ENCODE results near the gene PARP6. TPM values are rescaled to one million over a fixed set of nuclear protein-coding genes. Genes with fewer than 3 reads are reported as not detected.

The PARP6 gene
- total RNA-seq, 2 donors from 2014 or later: 34.4 to 85.8 TPM

DNA sequence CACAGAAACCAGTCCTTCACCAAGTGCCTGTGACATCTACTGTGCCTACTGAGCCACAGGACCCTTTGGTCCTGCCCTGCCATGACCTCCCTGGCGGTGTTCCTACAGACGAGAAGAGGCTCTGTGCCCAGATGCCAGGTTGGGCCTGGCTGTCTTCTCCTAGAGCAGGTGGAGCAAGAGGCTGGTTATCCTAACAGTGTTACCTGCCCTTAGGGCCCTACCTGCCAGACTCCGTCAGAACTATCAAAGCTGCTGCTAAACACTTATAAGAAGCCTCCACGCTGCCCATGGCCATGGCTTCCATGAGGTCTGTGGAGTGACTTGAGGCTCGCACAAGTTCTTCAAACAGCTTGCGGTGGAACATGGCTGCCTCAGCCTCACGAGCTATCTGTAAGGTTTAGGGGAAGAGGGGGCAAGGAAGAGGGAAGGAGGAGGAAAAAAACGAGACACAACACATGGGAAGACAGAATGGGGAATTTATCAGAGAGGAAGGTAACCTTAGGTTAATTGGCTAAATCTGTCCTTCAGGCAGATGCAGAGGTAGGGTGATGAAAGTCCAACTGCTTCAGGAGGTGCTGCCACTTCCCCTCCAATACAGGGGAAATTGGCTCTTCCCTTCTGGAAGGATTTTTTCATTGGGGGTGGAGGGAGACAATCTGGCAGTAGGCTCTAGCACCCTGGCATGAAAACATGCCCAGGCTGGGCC, 69.4 kb downstream of the PARP6 start:
- peak overlapping the region; percentile 32 to 62 for H3K27ac ChIP-seq
- no peak overlapping the region for H3K4me3 ChIP-seq
- intact Hi-C loops (cut with DNase I): loop anchor here (5.0 kb wide), 1 partner anchor 69 kb away; the partner anchor contains the start of gene PARP6
- DNase-seq (ENCODE audit: low spot score): no peak
- no peaks in the 10 kb centered on the region for H3K9me3 ChIP-seq
- no peaks in the 10 kb centered on the region for H3K27me3 ChIP-seq (replicated peaks; ENCODE audit: insufficient read depth)
- WGBS: 74% methylated on average over 8 of the region's 8 CpGs
- TF ChIP-seq, protein P1, sequence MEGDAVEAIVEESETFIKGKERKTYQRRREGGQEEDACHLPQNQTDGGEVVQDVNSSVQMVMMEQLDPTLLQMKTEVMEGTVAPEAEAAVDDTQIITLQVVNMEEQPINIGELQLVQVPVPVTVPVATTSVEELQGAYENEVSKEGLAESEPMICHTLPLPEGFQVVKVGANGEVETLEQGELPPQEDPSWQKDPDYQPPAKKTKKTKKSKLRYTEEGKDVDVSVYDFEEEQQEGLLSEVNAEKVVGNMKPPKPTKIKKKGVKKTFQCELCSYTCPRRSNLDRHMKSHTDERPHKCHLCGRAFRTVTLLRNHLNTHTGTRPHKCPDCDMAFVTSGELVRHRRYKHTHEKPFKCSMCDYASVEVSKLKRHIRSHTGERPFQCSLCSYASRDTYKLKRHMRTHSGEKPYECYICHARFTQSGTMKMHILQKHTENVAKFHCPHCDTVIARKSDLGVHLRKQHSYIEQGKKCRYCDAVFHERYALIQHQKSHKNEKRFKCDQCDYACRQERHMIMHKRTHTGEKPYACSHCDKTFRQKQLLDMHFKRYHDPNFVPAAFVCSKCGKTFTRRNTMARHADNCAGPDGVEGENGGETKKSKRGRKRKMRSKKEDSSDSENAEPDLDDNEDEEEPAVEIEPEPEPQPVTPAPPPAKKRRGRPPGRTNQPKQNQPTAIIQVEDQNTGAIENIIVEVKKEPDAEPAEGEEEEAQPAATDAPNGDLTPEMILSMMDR (IDR thresholded peaks at IDR 0.05): no peak
- no peaks in the 10 kb centered on the region for H3K4me1 ChIP-seq (replicated peaks)
- H3K36me3 ChIP-seq: peaks cover 24 to 38% of the 10 kb centered on the region in 2 donors

DNA sequence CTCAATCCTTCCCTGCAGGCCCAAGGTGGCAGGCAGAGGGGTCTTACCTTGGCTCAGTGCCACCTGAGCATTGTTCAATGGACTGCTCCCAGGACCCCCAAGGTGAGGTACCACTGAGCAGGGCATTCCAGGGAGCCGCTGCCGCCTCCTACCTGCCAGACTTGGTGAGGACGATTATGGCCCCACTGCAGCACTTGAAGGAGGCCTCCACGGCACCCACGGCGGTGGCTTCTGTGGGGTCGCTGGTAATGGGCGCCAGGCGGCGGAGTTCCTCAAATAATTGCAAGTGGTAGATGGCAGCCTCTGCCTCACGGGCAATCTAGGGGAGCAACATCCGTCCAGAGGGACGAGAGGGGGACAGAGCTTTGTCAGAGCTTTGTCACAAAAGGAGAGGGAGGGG, 70.1 kb downstream of the PARP6 start:
- no peak overlapping the region for H3K4me3 ChIP-seq
- no peaks in the 10 kb centered on the region for H3K27me3 ChIP-seq (replicated peaks; ENCODE audit: insufficient read depth)
- TF ChIP-seq POLR2A (IDR thresholded peaks at IDR 0.05) (no peak), POLR2AphosphoS5 (IDR thresholded peaks at IDR 0.05) (no peak)
- TF ChIP-seq, protein P1 (IDR thresholded peaks at IDR 0.05): no peak
- H3K4me1 ChIP-seq (replicated peaks): no peaks in the 10 kb centered on the region
- intact Hi-C loops (cut with DNase I): loop anchor here (5.0 kb wide), 1 partner anchor 70 kb away; the partner anchor contains the start of gene PARP6
- H3K36me3 ChIP-seq: peaks cover 22 to 38% of the 10 kb centered on the region in 2 donors
- 91% methylated on average over 13 of the region's 13 CpGs for WGBS
- peak overlapping the region in 1 of 2 donors; percentile 62 for H3K27ac ChIP-seq
- no peaks in the 10 kb centered on the region for H3K9me3 ChIP-seq
- DNase-seq (ENCODE audit: low spot score): no peak

DNA sequence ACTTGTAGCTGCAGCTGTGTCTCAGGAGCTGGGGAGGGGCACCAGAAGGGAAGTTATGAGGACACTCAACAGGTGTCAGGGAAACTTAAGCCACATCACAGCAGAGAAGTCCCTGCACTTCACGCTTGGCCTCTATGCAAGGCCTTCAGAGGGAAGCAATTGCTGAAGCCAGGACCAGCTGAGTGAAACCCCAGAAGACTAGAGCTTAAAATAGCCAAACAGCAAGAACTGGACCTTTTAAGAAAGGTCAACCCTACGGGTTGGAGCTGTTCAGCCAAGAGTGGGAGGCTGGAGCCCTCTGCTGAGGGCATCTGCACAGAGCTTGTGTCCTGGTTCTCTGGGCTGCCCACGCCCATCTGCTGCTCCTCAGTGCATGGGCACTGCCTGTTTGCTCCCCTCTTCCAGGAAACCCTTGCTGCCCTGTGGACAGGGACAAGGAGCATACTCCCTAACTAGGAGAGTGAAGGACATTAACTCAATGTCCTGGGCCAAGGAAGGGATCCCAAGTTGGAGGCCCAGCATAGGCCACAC, 70.9 kb downstream of the PARP6 start:
- TF ChIP-seq POLR2AphosphoS5 (IDR thresholded peaks at IDR 0.05) (no peak), POLR2A (IDR thresholded peaks at IDR 0.05) (no peak)
- TF ChIP-seq, protein P1 (IDR thresholded peaks at IDR 0.05): no peak
- H3K4me1 ChIP-seq (replicated peaks): no peaks in the 10 kb centered on the region
- intact Hi-C loops (cut with DNase I): loop anchor here (5.0 kb wide), 1 partner anchor 71 kb away; the partner anchor contains the start of gene PARP6
- peak overlapping the region in 1 of 2 donors; percentile 18 for H3K27ac ChIP-seq
- H3K36me3 ChIP-seq: peaks cover 15 to 31% of the 10 kb centered on the region in 2 donors
- no peaks in the 10 kb centered on the region for H3K9me3 ChIP-seq
- WGBS: 77% methylated on average over 3 of the region's 3 CpGs
- H3K27me3 ChIP-seq (replicated peaks; ENCODE audit: insufficient read depth): no peaks in the 10 kb centered on the region
- DNase-seq (ENCODE audit: low spot score): no peak
- no peak overlapping the region for H3K4me3 ChIP-seq

DNA sequence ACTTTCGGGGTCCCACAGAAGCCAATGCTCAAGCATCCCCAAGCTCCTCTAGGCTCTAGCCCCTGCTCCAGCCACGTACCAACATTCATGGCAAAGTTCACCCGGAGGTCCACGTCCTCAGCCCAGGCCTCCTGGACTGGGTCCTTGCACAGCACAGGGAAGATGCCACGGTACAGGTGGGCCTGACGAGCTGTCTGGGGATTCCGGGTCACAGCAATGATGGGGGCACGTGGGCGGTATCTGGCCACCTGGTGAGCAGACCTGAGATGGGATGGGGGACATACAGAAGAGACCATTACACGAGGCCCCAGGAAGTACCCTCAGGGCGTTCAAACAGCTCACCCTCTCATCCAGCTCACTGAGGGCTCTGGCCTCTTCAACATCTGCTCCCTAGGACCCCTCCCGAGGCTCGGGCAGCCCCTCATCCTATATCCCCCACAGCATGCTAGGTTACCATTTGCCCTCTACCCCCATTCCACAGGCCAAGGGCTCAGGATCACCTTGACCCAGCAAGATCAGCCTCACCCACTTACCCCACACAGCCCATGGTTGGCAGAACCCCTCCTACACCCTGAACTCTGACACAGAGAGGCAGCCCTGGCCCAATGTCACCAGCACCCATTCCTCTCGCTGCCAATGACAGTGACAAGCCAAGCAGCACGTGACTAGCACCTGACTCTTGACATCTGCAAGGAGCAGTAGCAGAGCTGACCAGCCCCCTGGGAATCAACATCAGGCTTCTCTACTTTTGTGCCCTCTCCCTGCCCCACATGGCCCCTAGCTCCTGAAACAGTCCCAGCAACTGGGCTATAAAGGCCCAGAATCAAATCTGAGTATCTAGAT, 71.7 kb downstream of the PARP6 start:
- Histone ChIP-seq H3K9me3 (no peaks in the 10 kb centered on the region), H3K27me3 (replicated peaks; ENCODE audit: insufficient read depth) (no peaks in the 10 kb centered on the region), H3K27ac (no peak overlapping the region), H3K36me3 (peaks cover 13 to 23% of the 10 kb centered on the region in 2 donors), H3K4me1 (replicated peaks) (no peaks in the 10 kb centered on the region), H3K4me3 (no peak overlapping the region)
- TF ChIP-seq, protein P1 (IDR thresholded peaks at IDR 0.05): no peak
- DNase-seq (ENCODE audit: low spot score): no peak
- intact Hi-C loops (cut with DNase I): loop anchor here (5.0 kb wide), 1 partner anchor 72 kb away; the partner anchor contains the start of gene PARP6
- 84% methylated on average over 15 of the region's 15 CpGs for WGBS

Measured in prostate gland (tissue), 2 donors.